Uterus (tissue), 2 donors: Measurements from ENCODE around the gene RESP18.

ENCODE experiments used
- CTCF ChIP-seq, 4 experiments: fragments of 200-600 bp in 2 of 4; fragments of 450-650 bp in 2 of 4; sonication (generic) in 2 of 4; IDR thresholded peaks; one replicate each; pipeline ENCODE4 v1.5.1; 2016 to 2019; ENCODE audit warnings: antibody characterized with exemption in 4 of 4, mild to moderate bottlenecking in 2 of 4, moderate library complexity in 1 of 4
- POLR2A ChIP-seq, 2 donors: fragments of 450-650 bp; IDR thresholded peaks; one replicate each; pipeline ENCODE4 v1.6.1; 2016; ENCODE audit warnings: antibody characterized with exemption in 2 of 2, mild to moderate bottlenecking in 1 of 2, moderate library complexity in 1 of 2

GRCh38 chr2:219296631-219297391, 35.7 kb downstream of the RESP18 start:
- TF ChIP-seq POLR2A (IDR thresholded peaks at IDR 0.05) (no peak), CTCF (IDR thresholded peaks at IDR 0.05) (no peak)
